ENCODE data around the gene IPO4. TPM values are rescaled to one million over a fixed set of nuclear protein-coding genes. Genes with fewer than 3 reads are reported as not detected.

Gene IPO4
- total RNA-seq, 1 experiment from 2014 or later, result 102 TPM

DNA sequence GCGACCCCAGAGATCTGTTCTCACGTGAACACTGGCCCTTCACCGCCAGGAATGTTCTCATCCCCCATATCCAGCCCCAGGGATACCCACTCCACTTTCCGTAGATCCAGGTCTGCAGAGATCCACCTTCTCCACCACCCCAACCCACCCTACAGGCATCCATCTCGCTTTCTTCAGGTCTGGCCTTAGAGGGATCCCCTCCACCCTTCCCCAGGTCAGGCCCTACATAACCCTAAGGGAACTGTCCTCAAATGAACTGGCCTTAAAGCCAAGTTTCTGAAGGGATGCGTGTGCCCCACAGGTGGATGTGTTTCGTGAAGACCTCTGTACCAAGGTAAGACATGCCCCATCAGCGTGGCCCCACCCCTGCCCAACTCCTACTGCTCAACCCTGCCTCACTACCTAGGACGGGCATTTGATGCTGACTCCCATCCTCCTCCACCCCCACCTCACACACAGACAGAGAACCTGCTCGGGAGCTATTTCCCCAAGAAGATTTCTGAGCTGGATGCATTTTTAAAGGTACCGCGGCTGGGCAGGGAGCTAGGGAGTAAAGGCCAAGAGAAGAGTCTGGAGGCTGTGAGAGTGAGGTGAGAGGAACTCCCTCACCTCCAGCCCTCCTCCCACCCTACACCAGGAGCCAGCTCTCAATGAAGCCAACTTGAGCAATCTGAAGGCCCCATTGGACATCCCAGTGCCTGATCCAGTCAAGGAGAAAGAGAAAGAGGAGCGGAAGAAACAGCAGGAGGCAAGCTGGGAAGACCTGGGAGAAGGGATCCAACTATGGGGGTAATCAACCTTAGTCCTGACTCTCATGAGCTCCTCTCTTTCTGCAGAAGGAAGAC is 51.7 kb downstream of the IPO4 start:
- DNase-seq (ENCODE audit: low read depth, low spot score) (no peak), ATAC-seq (no peak)
- Histone ChIP-seq H3K27me3 (ENCODE audit: insufficient read depth, low read length) (no peaks in the 10 kb centered on the region), H3K4me2 (ENCODE audit: low read length) (peak overlapping the region; percentile 85), H3K4me1 (ENCODE audit: control insufficient read depth in 1 of 2, insufficient read depth in 2 of 2, low read length in 2 of 2) (peaks cover 20 to 40% of the 10 kb centered on the region in 2 experiments), H4K20me1 (ENCODE audit: insufficient read depth) (no peaks in the 10 kb centered on the region), H3K9me2 (ENCODE audit: insufficient read depth) (no peaks in the 10 kb centered on the region), H3K79me2 (ENCODE audit: insufficient read depth, low read length) (peaks cover 41% of the 10 kb centered on the region), H3K9me3 (ENCODE audit: control insufficient read depth in 1 of 2, insufficient read depth in 1 of 2, low read depth in 1 of 2, low read length in 2 of 2) (no peaks in the 10 kb centered on the region), H3K27ac (ENCODE audit: low read depth, low read length) (peak overlapping the region; percentile 96), H2AFZ (ENCODE audit: low read depth, low read length, poor library complexity, severe bottlenecking) (no peak overlapping the region), H3K9ac (ENCODE audit: low read length) (peak overlapping the region; percentile 89), H3K4me3 (replicated peaks in 1 of 2; ENCODE audit: low read depth in 1 of 2, low read length in 2 of 2) (peak overlapping the region; percentile 71 to 94), H3K36me3 (ENCODE audit: control insufficient read depth in 1 of 2, insufficient read depth in 2 of 2, low read length in 2 of 2) (peaks cover 16 to 21% of the 10 kb centered on the region in 2 experiments)
- intact Hi-C loops (cut with micrococcal nuclease), result no loop called here
- no TSS peak for BruUV-seq (replicated peaks)
- ChIA-PET POLR2A (interaction anchor here (0.7 to 2.2 kb wide), 6 partner anchors 10 to 43 kb away, joined by 3 to 24 read pairs (median 6); partner anchors contain the start of genes DCAF11, NRL, PCK2 and PSME2), CTCF (interaction anchor here (0.7 to 1.4 kb wide), 6 partner anchors 10 to 79 kb away, joined by 3 to 7 read pairs (median 4); partner anchors contain the start of gene IRF9), RAD21 (ENCODE audit: low non-redundant PET in 1 of 2, low total read pairs in 2 of 2, uncharacterized antibody in 2 of 2, unreplicated experiment in 2 of 2) (interaction anchor here in 1 of 2 experiments (1.2 to 1.5 kb wide), 2 partner anchors 10 to 23 kb away, joined by 4 to 5 read pairs; partner anchors contain the start of genes DCAF11 and NRL)
- TF ChIP-seq EZH2 (IDR thresholded peaks at IDR 0.05), result no peak
- no peak for TF ChIP-seq EGR1 (IDR thresholded peaks at IDR 0.05; ENCODE audit: low read depth)
- no peak for TF ChIP-seq ATF3 (IDR thresholded peaks at IDR 0.05)

DNA sequence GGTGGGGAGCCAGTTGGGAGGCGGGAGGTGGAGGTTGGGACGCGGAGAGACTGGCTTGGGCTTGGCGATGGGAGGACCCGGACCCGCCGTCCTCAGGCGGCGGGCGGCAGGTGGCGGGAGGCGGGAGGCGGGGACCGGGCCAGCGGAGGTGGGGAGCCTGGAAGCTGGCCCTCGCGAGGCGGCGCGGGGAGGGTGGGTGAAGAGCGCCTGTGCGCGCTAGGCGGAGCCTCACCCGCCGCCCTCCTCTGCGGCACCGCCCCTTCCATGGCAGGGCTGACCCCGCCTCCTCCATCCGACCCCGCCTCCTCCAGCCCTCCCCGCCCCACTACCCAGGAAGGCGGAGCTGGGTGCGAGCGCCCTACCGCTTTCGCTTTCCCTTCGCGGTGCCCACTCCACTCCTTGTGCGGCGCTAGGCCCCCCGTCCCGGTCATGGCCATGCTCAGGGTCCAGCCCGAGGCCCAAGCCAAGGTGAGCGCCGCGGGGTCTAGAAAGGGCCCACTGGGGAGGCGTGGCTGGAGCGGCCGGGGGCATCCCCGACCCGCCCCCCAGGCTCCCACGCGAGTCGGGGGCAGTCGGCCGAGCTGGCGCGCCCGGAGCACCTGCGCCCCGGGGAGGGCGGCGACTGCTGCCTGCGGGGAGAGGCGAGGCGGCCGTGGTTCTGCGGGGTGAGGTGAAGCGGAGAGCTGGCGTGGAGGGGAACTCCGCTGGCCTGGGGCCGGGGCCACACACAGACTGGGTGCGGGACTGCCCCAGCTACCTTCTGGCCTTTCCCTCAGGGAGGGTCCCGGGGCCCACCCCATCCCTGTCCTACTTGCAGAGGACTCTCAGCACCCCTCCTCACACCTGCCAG is 52.6 kb downstream of the IPO4 start, which contains the start of gene PSME1:
TSS of gene PSME1 (plus strand) at position 361 of the 850 bp plus-strand sequence. CDS start at position 430, 69 bp downstream.
- POLR2A ChIA-PET, result interaction anchor here (0.8 to 3.5 kb wide), 9 partner anchors 9 to 106 kb away, joined by 3 to 32 read pairs (median 4); partner anchors contain the start of genes CHMP4A, DCAF11, IPO4 and NRL
- intact Hi-C loops (cut with micrococcal nuclease), result no loop called here

More for the DNA sequence above, 52.6 kb downstream of the IPO4 start, which contains the start of gene PSME1:
- no peak within 1 kb of the TSS for H2AFZ ChIP-seq (ENCODE audit: low read depth, low read length, poor library complexity, severe bottlenecking)
- H3K27me3 ChIP-seq (ENCODE audit: insufficient read depth, low read length), result no peaks in the 10 kb centered on the region
- DNase-seq (ENCODE audit: low read depth, low spot score) (peak; percentile 71), ATAC-seq (peak; percentile 92)
- H3K36me3 ChIP-seq (ENCODE audit: control insufficient read depth in 1 of 2, insufficient read depth in 2 of 2, low read length in 2 of 2), result peaks cover 16 to 21% of the 10 kb centered on the region in 2 experiments
- H4K20me1 ChIP-seq (ENCODE audit: insufficient read depth), result no peaks in the 10 kb centered on the region
- ChIA-PET CTCF (interaction anchor here (0.9 to 1.4 kb wide), 6 partner anchors 11 to 78 kb away, joined by 3 to 7 read pairs (median 4); partner anchors contain the start of genes DCAF11 and IRF9), RAD21 (ENCODE audit: low non-redundant PET in 1 of 2, low total read pairs in 2 of 2, uncharacterized antibody in 2 of 2, unreplicated experiment in 2 of 2) (interaction anchor here in 1 of 2 experiments (1.2 to 1.5 kb wide), 2 partner anchors 11 to 22 kb away, joined by 4 to 5 read pairs; partner anchors contain the start of genes DCAF11 and NRL)
- peak within 1 kb of the TSS; percentile 89 for H3K9ac ChIP-seq (ENCODE audit: low read length)
- no peaks in the 10 kb centered on the region for H3K9me3 ChIP-seq (ENCODE audit: control insufficient read depth in 1 of 2, insufficient read depth in 1 of 2, low read depth in 1 of 2, low read length in 2 of 2)
- H3K4me3 ChIP-seq (replicated peaks in 1 of 2; ENCODE audit: low read depth in 1 of 2, low read length in 2 of 2), result peak within 1 kb of the TSS; percentile 71 to 94
- peaks cover 39% of the 10 kb centered on the region for H3K79me2 ChIP-seq (ENCODE audit: insufficient read depth, low read length)
- BruUV-seq (replicated peaks), result no TSS peak
- peaks cover 20 to 38% of the 10 kb centered on the region in 2 experiments for H3K4me1 ChIP-seq (ENCODE audit: control insufficient read depth in 1 of 2, insufficient read depth in 2 of 2, low read length in 2 of 2)
- H3K27ac ChIP-seq (ENCODE audit: low read depth, low read length), result peak within 1 kb of the TSS; percentile 96
- peak within 1 kb of the TSS; percentile 85 for H3K4me2 ChIP-seq (ENCODE audit: low read length)
- H3K9me2 ChIP-seq (ENCODE audit: insufficient read depth), result no peaks in the 10 kb centered on the region
- TF ChIP-seq POLR2A (IDR thresholded peaks at IDR 0.05; ENCODE audit: borderline replicate concordance, extremely low read depth, insufficient read depth, insufficient read length) (peak; percentile 70), ZFX (IDR thresholded peaks at IDR 0.05) (peak; percentile 15; the same call in 1 of the 2 replicates), SRF (IDR thresholded peaks at IDR 0.05; ENCODE audit: low read depth) (no peak), POLR2AphosphoS5 (IDR thresholded peaks at IDR 0.05; ENCODE audit: low read depth, low read length) (peak; percentile 83)
